Measurements from ENCODE around the gene CDH24.
"Not testable (repeated sequence)": the region's sequence is repeated elsewhere in the genome, so short reads cannot be mapped to it uniquely, and the experiment has no call there.

CDH24 gene

GRCh38 chr14:23015618-23016017 lies 41.7 kb downstream of the CDH24 start:
- no peak for DNase-seq

GRCh38 chr14:23013749-23014054 lies 43.6 kb downstream of the CDH24 start:
- DNase-seq, result not testable (repeated sequence)

GRCh38 chr14:23013054-23013748 lies 44.1 kb downstream of the CDH24 start:
- no peak for DNase-seq

DNA sequence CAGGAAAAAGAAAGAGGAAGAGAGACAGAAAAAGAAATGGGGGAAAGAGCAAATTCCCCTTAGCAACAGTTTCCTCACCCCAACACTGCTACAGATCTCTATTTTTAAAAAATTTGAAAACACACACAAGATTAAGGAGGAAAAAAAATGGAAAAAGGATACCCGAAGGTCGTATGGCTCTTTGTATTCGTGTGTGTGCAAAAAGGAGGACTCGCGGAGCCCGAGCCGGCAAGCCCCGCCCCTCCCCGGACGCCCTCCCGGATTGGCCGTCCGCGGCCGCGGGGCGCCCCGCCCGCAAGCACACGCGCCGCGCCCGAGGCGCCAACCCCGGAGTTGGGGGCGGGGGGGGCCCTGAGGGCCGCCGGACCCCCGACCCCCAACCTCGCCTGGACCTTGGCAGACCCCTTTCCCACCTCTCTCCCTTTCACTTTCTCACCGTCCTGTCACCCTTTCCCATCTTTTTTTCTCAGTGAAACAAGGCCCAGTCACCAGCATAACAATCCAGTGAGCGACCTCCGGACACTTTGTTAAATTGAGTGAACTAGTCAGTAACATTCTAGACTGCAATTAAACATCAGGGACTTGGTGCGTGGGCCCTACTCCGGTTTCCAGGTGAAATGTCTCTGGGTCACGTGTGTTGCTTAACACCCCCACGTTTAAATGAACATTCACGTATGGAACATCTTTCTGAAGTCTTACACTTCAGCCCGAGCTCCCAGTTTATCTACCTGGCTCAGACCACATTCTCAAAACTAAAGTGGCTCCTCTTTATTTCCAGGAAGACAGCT lies 47.2 kb downstream of the CDH24 start, which contains the start of gene C14orf93:
TSS of gene C14orf93 (minus strand) at position 205 of the 788 bp plus-strand sequence. CDS start 11,120 bp downstream, outside the sequence.
- peak; percentile 69 to 71 for DNase-seq

GRCh38 chr14:23009483-23009938 lies 47.8 kb downstream of the CDH24 start:
- DNase-seq, result peak in 1 of 2 experiments; percentile 45

GRCh38 chr14:23008831-23009230 lies 48.5 kb downstream of the CDH24 start:
- DNase-seq, result peak; percentile 14 to 27

- DNase-seq, result peak; percentile 98 to 99
Observed at GRCh38 chr14:23006544-23007419, 50.5 kb downstream of the CDH24 start.

DNA sequence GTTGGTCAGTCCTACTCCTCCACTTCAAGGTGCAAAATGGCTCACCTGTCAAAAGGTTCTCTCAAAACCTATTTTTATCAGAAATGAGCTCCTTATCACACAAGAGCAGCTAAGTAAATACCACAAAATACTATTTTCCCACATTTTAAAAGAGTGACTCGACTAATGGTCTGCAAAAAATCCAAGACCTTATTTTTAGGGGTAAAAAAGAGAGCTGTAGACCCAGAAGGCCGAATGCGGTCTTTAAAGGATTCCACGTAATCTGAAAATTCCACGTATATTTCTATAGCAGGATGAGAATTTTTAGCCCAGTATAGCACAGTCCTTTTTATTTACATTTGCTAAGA lies 51.2 kb downstream of the CDH24 start:
- DNase-seq, result no peak

GRCh38 chr14:23005451-23006187 lies 51.7 kb downstream of the CDH24 start:
- no peak for DNase-seq

DNA sequence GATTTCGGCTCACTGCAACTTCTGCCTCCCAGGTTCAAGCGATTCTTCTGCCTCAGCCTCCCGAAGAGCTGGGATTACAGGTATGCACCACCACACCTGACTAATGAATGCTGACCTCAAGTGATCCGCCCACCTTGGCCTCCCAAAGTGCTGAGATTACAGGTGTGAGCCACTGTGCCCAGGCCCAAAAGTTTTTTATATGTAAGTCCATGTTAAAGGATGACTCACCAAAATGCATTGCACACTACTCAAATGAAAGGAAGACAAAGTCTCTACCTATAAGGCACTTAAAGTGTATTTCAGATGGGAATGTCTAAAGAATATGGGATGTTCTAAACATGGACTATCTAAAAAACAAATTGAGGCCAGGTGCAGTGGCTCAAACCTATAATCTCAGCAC lies 53.0 kb downstream of the CDH24 start:
- not testable (repeated sequence) for DNase-seq

- DNase-seq, result no peak
Observed at GRCh38 chr14:23002592-23002991, 54.7 kb downstream of the CDH24 start.

DNA sequence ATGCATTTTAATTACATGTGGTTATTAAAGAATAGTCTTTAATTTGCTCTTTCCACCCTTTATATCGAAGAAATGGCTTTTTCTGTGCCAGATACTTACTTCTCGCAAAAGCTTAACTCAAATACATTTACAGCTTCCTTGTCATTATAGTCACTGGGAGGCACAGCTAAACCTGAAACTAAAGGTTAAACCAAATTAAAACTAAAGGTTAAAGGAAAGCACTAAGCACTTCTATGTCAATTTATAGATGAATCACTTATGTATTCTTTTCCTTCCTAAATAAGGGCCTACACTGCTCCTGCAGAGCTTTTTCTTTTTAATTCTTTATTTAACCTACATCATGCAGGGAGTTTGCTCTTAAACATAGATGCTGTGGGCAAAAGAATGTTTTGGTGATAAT lies 56.5 kb downstream of the CDH24 start:
- no peak for DNase-seq

DNA sequence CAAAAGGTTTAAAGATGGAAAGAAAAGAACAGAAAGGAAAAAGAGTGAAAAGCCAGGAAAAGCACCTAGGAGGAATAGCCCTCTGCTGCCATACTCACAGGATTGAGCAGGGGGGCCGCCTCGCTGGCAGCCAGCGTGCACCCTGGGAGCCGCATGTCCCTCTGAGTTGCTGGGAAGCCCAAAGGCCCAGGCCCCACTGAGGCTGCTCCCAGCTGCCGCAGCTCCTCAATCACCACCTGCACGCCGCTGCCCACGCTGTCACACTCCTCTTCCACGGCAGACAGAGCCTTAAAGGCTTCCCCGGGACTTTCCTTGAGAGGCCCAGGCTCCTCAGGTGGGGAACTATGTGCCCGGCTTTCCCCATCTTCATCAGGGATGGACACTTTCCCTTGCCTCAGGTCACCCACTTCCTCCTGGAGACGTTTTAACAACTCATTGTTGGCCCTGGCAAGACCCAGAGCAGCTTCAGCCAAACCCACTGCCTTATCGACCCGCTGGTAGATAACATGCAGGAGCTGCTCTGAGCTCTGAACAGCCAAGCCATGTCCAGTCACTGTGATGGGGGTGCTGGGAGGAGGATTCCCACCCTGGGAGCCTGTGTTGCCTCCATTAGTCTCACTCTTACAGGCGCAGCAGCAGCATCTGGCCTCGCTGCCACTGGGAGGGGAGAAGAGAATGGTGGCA lies 58.8 kb downstream of the CDH24 start:
- no peak for DNase-seq

GRCh38 chr14:22997676-22998323 lies 59.5 kb downstream of the CDH24 start:
- no peak for DNase-seq

Measured in Kasumi-1 (cell line).